IPS-NIHi11 (cell line): Measurements from ENCODE around the gene MMS19.

ENCODE experiments used
- DNase-seq: peaks from one replicate; pipeline ENCODE4 v3.0.0; 2012; ENCODE audit warnings: mixed read lengths, low spot score

Gene MMS19

GRCh38 chr10:97525086-97525485, 26.9 kb upstream of the MMS19 start:
- no peak for DNase-seq

- no peak for DNase-seq
Observed at GRCh38 chr10:97522937-97523336, 24.7 kb upstream of the MMS19 start.

GRCh38 chr10:97522071-97522470, 23.8 kb upstream of the MMS19 start:
- no peak for DNase-seq

- DNase-seq: peak; percentile 64
Observed at GRCh38 chr10:97520978-97521761, 22.9 kb upstream of the MMS19 start.

GRCh38 chr10:97520520-97520919, 22.3 kb upstream of the MMS19 start:
- DNase-seq: no peak

GRCh38 chr10:97519342-97519741, 21.1 kb upstream of the MMS19 start:
- no peak for DNase-seq

GRCh38 chr10:97518301-97519043, 20.2 kb upstream of the MMS19 start:
- peak; percentile 66 for DNase-seq

GRCh38 chr10:97517778-97518300, 19.6 kb upstream of the MMS19 start:
- no peak for DNase-seq

- no peak for DNase-seq
Observed at GRCh38 chr10:97517096-97517750, 19.0 kb upstream of the MMS19 start.

GRCh38 chr10:97515271-97515978, 17.2 kb upstream of the MMS19 start:
- DNase-seq: no peak

GRCh38 chr10:97514344-97514743, 16.1 kb upstream of the MMS19 start:
- DNase-seq: no peak

GRCh38 chr10:97512993-97513392, 14.8 kb upstream of the MMS19 start:
- no peak for DNase-seq

- DNase-seq: no peak
Observed at GRCh38 chr10:97511711-97512440, 13.7 kb upstream of the MMS19 start.

GRCh38 chr10:97510686-97511085, 12.5 kb upstream of the MMS19 start:
- no peak for DNase-seq

- no peak for DNase-seq
Observed at GRCh38 chr10:97509120-97509680, 11.0 kb upstream of the MMS19 start.

GRCh38 chr10:97508342-97508741, 10.1 kb upstream of the MMS19 start:
- no peak for DNase-seq

GRCh38 chr10:97506199-97506991, 8.2 kb upstream of the MMS19 start:
- no peak for DNase-seq

- no peak for DNase-seq
Observed at GRCh38 chr10:97505152-97505551, 6.9 kb upstream of the MMS19 start.

GRCh38 chr10:97503406-97503805, 5.2 kb upstream of the MMS19 start:
- DNase-seq: no peak

- DNase-seq: no peak
Observed at GRCh38 chr10:97502916-97503315, 4.7 kb upstream of the MMS19 start.
